GM21529 (cell line): ENCODE data around the gene KCNMB2.
"Not testable (repeated sequence)": the region's sequence is repeated elsewhere in the genome, so short reads cannot be mapped to it uniquely, and the experiment has no call there.

Experiments
- ATAC-seq: cut with Tn5 transposase; IDR thresholded peaks from one replicate; pipeline ENCODE4 v1.9.1; 2021; ENCODE audit not compliant: unreplicated experiment

KCNMB2 gene

DNA sequence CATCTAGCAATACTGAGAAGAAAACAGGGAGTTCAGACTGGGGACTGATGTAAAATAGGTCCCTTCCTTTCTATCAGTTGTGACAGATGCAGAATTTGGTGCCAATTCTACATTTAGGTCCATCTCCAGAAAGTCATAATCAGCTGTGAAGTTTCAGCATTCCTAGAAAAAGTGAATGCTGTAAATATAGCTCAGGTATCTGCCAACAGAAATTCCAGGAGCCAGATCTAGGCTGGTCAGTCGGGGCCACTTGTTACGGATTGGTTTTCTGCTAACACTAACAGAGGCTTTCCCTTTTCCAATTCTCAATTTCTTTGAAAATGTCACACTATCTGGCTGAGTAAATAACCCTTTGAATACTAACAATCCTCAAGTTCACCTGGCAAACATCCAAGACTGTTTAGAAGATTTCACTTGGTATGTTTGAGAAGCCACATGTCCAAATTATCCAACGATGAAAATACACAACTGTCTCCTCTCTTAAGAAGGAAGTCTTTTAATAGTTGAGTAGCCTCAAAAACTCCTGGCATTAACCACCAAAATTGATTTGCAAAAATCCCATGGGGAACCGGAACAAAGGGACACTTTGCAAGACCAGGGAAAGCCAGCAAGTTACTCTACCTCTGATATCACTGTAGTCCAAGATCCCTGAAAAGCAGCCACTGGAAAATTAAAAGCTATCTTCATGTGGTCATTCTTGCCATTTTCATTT is 313.1 kb downstream of the KCNMB2 start:
- ATAC-seq, result no peak

DNA sequence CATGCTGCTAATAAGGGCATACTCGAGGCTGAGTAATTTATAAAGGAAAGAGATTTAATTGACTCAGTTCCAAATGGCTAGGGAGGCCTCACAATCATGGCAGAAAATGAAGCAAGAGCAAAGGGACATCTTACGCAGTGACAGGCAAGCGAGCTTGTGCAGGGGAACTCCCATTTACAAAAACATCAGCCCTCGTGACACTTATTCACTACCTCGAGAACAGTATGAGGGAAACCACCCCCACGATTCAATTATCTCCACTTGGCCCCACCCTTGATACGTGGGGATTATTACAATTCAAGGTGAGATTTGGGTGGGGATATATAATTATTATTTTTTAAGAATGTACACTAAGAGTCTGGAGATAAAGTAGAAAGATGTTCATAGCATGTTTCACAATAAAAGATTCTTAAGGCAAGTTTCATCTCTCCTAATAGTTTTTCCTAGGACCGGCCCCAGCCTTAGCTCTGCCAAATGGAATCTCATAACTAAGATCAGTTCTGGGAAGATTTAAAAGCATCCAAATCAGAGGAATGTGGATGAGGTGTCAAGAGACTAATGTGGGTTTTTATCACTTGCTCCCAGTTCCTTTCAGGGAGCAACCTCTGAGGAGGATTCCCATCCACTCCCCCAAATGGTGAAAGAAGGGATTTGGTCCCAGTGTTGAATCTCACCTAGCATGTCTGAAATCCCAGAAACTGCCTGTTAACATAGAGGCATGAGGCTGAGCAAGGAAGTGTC is 314.4 kb downstream of the KCNMB2 start:
- ATAC-seq, result no peak

GRCh38 chr3:178851564-178851963 is 315.3 kb downstream of the KCNMB2 start:
- ATAC-seq, result no peak

DNA sequence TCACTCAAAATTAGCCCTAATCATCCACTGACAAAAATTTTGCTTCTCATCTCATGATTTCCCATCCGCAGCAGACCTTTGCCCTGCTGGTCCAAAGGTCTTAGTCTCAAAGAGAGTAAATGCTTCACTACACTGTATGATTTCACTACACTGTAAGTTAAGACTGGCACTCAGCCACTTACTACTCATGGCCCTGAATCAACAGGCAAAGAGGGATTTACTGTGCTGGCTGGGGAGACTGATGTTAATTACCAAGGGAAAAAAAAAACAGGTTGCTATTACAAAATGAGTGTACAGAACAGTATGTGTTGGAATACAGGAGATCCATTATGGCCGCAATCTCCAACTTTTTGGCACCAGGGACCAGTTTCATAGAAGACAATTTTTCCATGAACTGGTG is 320.6 kb downstream of the KCNMB2 start:
- no peak for ATAC-seq

GRCh38 chr3:178859386-178859785 is 323.1 kb downstream of the KCNMB2 start:
- ATAC-seq, result no peak

DNA sequence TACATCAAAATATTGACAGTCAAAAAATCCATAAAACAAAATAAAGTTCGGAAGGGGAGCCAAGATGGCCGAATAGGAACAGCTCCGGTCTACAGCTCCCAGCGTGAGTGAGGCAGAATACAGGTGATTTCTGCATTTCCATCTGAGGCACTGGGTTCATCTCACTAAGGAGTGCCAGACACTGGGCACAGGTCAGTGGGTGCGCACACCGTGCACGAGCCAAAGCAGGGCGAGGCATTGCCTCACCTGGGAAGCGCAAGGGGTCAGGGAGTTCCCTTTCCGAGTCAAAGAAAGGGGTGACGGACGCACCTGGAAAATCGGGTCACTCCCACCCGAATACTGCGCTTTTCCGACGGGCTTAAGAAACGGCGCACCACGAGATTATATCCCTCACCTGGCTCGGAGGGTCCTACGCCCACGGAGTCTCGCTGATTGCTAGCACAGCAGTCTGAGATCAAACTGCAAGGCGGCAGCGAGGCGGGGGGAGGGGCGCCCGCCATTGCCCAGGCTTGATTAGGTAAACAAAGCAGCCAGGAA is 323.7 kb downstream of the KCNMB2 start:
- ATAC-seq, result not testable (repeated sequence)

DNA sequence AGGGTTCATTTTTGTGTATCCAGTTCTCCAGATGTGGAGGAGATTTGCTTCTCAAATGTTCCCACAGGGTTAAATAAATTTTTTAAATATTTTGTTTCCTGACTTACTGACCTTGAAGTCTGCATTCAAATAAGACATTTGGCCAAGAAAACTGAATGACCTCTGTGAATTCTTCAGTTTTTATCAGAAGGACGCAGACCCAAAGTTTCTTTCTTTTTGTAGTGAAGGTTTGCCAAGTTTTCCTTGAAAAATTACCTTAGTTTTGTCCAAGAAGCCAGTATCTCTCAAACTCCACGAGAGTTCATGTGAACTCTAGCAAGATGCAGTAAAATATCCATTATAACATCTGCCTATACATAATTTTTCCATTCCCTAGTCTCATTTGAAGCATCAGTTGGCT is 332.4 kb downstream of the KCNMB2 start:
- no peak for ATAC-seq

DNA sequence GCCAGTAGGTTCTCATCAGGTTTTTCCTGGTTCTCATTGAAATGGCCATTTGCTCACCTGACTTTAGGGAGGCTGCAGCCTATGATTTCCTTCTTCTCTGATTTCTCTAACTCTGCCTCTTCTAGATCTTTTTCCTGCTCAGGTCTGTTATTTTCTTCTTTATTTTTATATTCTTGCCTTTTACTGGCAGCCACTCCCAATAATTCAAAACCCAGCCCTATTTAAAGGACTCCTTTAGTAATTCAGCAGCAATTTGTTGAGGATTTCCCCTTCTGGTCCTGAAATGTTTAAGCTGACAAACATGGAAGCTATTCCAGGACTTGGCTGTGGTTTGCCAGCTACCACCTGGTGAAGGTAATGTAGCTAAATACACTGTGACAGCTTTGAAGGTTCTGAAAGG is 333.8 kb downstream of the KCNMB2 start:
- no peak for ATAC-seq

GRCh38 chr3:178875157-178875556 is 338.9 kb downstream of the KCNMB2 start:
- ATAC-seq, result no peak

GRCh38 chr3:178875836-178876235 is 339.6 kb downstream of the KCNMB2 start:
- ATAC-seq, result no peak

- ATAC-seq, result no peak
These were observed 344.0 kb downstream of the KCNMB2 start for GRCh38 chr3:178880274-178880673.
